ENCODE measurements around the gene NKAIN2. TPM values are rescaled to one million over a fixed set of nuclear protein-coding genes. Genes with fewer than 3 reads are reported as not detected.

Gene NKAIN2
- total RNA-seq, 1 experiment from 2014 or later = not detected

DNA sequence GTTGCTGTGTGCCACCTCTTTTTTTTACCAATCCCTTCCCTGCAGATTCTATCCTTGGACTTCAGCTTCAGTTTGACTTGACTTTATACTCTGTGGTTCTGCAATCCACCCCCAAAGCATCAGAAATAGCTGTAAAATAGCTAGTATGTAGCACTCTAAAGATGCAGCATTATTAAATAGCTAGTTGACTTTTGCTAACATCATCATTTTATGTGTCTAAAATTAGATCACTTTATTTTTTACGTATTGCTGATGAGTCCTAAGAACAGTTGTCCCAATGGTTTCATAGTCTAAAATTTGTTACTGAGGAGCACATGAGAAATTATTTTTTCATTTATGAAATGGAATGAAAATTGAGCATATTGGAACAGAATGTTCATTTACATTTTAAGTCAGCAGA lies 138.2 kb downstream of the NKAIN2 start:
- POLR2A ChIA-PET = no interaction called here

More for the DNA sequence above, 138.2 kb downstream of the NKAIN2 start:
- intact Hi-C loops (cut with micrococcal nuclease) = no loop called here
- Histone ChIP-seq H3K9me2 (ENCODE audit: insufficient read depth) (no peaks in the 10 kb centered on the region), H2AFZ (ENCODE audit: low read depth, low read length, poor library complexity, severe bottlenecking) (no peak overlapping the region), H3K36me3 (ENCODE audit: control insufficient read depth in 1 of 2, insufficient read depth in 2 of 2, low read length in 2 of 2) (no peaks in the 10 kb centered on the region), H3K27me3 (ENCODE audit: insufficient read depth, low read length) (no peaks in the 10 kb centered on the region), H3K4me2 (ENCODE audit: low read length) (no peak overlapping the region), H3K4me3 (replicated peaks in 1 of 2; ENCODE audit: low read depth in 1 of 2, low read length in 2 of 2) (no peak overlapping the region), H3K9me3 (ENCODE audit: control insufficient read depth in 1 of 2, insufficient read depth in 1 of 2, low read depth in 1 of 2, low read length in 2 of 2) (no peaks in the 10 kb centered on the region), H3K79me2 (ENCODE audit: insufficient read depth, low read length) (no peaks in the 10 kb centered on the region), H3K9ac (ENCODE audit: low read length) (no peak overlapping the region), H3K27ac (ENCODE audit: low read depth, low read length) (no peak overlapping the region), H4K20me1 (ENCODE audit: insufficient read depth) (no peaks in the 10 kb centered on the region), H3K4me1 (ENCODE audit: control insufficient read depth in 1 of 2, insufficient read depth in 2 of 2, low read length in 2 of 2) (no peaks in the 10 kb centered on the region)
- CTCF ChIA-PET = no interaction called here
- DNase-seq (ENCODE audit: low read depth, low spot score) (no peak), ATAC-seq (no peak)
- RAD21 ChIA-PET (ENCODE audit: low non-redundant PET in 1 of 2, low total read pairs in 2 of 2, uncharacterized antibody in 2 of 2, unreplicated experiment in 2 of 2) = no interaction called here
- BruUV-seq (replicated peaks) = no TSS peak
- no peak for TF ChIP-seq ELF1 (IDR thresholded peaks at IDR 0.05; ENCODE audit: borderline replicate concordance, low read depth)
- no peak for TF ChIP-seq TCF7L2 (IDR thresholded peaks at IDR 0.05; ENCODE audit: borderline replicate concordance, extremely low read depth, insufficient read depth, insufficient read length)
- TF ChIP-seq, protein P1, sequence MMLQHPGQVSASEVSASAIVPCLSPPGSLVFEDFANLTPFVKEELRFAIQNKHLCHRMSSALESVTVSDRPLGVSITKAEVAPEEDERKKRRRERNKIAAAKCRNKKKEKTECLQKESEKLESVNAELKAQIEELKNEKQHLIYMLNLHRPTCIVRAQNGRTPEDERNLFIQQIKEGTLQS (IDR thresholded peaks at IDR 0.05) = no peak
- no peak for TF ChIP-seq SRF (IDR thresholded peaks at IDR 0.05; ENCODE audit: low read depth)
- TF ChIP-seq CBX3 (IDR thresholded peaks at IDR 0.05; ENCODE audit: low read depth) = no peak
- no peak for TF ChIP-seq SP1 (IDR thresholded peaks at IDR 0.05; ENCODE audit: low read depth)
- TF ChIP-seq EZH2phosphoT487 (IDR thresholded peaks at IDR 0.05; ENCODE audit: borderline replicate concordance) = no peak
- TF ChIP-seq POLR2A (IDR thresholded peaks at IDR 0.05; ENCODE audit: borderline replicate concordance, extremely low read depth, insufficient read depth, insufficient read length) = no peak
- TF ChIP-seq YY1 (IDR thresholded peaks at IDR 0.05; ENCODE audit: extremely low read depth, insufficient replicate concordance, low read depth, low read length) = no peak
- TF ChIP-seq EZH2 (IDR thresholded peaks at IDR 0.05) = no peak
- no peak for TF ChIP-seq RAD21 (IDR thresholded peaks at IDR 0.05; ENCODE audit: low read depth)
- TF ChIP-seq POLR2AphosphoS5 (IDR thresholded peaks at IDR 0.05; ENCODE audit: low read depth, low read length) = no peak
- TF ChIP-seq ZFX (IDR thresholded peaks at IDR 0.05) = no peak
- TF ChIP-seq, protein P2, sequence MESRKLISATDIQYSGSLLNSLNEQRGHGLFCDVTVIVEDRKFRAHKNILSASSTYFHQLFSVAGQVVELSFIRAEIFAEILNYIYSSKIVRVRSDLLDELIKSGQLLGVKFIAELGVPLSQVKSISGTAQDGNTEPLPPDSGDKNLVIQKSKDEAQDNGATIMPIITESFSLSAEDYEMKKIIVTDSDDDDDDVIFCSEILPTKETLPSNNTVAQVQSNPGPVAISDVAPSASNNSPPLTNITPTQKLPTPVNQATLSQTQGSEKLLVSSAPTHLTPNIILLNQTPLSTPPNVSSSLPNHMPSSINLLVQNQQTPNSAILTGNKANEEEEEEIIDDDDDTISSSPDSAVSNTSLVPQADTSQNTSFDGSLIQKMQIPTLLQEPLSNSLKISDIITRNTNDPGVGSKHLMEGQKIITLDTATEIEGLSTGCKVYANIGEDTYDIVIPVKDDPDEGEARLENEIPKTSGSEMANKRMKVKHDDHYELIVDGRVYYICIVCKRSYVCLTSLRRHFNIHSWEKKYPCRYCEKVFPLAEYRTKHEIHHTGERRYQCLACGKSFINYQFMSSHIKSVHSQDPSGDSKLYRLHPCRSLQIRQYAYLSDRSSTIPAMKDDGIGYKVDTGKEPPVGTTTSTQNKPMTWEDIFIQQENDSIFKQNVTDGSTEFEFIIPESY (IDR thresholded peaks at IDR 0.05; ENCODE audit: extremely low read depth, insufficient replicate concordance, low read length) = no peak
- TF ChIP-seq EGR1 (IDR thresholded peaks at IDR 0.05; ENCODE audit: low read depth) = no peak
